Panc1 (cell line): ENCODE data around the gene UPB1.

Experiments
- POLR2AphosphoS5 ChIP-seq: IDR thresholded peaks from 2 replicates; pipeline ENCODE4 v1.6.1; 2012; ENCODE audit warnings: mild to moderate bottlenecking, low read depth, low read length, moderate library complexity
- SIN3A ChIP-seq: IDR thresholded peaks from 2 replicates; pipeline ENCODE4 v1.6.1; 2012; ENCODE audit warnings: low read depth, mild to moderate bottlenecking, low read length, moderate library complexity, borderline replicate concordance; ENCODE audit not compliant: insufficient read depth
- TCF7L2 ChIP-seq: IDR thresholded peaks from 2 replicates; pipeline ENCODE4 v1.6.1; 2011; ENCODE audit warnings: mild to moderate bottlenecking, low read depth, low read length, inconsistent platforms
- TF ChIP-seq, protein P1 (sequence below): fragments of 450-650 bp; IDR thresholded peaks from 2 replicates; pipeline ENCODE4 v1.5.1; 2017; ENCODE audit warnings: mild to moderate bottlenecking
- TF ChIP-seq, protein P2 (sequence below), 2 experiments: IDR thresholded peaks; 2 replicates each; pipeline ENCODE4 v1.6.1; 2011 to 2012; ENCODE audit warnings: low read depth in 2 of 2, control low read depth in 1 of 2, low read length in 1 of 2, mild to moderate bottlenecking in 1 of 2, moderate library complexity in 1 of 2; ENCODE audit not compliant: insufficient read depth in 1 of 2

DNA sequence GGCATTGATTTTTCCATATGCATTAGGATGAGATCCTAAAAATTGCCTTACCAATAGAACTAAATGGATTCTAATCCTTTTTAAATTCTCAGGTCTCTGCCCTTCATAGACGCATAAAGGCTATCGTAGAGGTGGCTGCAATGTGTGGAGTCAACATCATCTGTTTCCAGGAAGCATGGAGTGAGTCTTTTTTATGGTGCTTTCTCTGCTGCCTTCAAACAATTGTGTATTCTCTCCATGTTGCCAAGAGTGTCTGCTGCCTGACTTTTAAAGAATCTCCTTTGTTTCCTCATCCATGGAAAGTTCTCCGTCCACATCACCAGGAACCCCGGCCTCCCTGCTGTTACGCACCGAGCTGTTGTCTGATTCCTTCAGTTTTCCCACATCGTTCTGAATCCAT lies 6.9 kb downstream of the UPB1 start:
- TF ChIP-seq, protein P1, sequence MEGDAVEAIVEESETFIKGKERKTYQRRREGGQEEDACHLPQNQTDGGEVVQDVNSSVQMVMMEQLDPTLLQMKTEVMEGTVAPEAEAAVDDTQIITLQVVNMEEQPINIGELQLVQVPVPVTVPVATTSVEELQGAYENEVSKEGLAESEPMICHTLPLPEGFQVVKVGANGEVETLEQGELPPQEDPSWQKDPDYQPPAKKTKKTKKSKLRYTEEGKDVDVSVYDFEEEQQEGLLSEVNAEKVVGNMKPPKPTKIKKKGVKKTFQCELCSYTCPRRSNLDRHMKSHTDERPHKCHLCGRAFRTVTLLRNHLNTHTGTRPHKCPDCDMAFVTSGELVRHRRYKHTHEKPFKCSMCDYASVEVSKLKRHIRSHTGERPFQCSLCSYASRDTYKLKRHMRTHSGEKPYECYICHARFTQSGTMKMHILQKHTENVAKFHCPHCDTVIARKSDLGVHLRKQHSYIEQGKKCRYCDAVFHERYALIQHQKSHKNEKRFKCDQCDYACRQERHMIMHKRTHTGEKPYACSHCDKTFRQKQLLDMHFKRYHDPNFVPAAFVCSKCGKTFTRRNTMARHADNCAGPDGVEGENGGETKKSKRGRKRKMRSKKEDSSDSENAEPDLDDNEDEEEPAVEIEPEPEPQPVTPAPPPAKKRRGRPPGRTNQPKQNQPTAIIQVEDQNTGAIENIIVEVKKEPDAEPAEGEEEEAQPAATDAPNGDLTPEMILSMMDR, result no peak
- TF ChIP-seq, protein P2, sequence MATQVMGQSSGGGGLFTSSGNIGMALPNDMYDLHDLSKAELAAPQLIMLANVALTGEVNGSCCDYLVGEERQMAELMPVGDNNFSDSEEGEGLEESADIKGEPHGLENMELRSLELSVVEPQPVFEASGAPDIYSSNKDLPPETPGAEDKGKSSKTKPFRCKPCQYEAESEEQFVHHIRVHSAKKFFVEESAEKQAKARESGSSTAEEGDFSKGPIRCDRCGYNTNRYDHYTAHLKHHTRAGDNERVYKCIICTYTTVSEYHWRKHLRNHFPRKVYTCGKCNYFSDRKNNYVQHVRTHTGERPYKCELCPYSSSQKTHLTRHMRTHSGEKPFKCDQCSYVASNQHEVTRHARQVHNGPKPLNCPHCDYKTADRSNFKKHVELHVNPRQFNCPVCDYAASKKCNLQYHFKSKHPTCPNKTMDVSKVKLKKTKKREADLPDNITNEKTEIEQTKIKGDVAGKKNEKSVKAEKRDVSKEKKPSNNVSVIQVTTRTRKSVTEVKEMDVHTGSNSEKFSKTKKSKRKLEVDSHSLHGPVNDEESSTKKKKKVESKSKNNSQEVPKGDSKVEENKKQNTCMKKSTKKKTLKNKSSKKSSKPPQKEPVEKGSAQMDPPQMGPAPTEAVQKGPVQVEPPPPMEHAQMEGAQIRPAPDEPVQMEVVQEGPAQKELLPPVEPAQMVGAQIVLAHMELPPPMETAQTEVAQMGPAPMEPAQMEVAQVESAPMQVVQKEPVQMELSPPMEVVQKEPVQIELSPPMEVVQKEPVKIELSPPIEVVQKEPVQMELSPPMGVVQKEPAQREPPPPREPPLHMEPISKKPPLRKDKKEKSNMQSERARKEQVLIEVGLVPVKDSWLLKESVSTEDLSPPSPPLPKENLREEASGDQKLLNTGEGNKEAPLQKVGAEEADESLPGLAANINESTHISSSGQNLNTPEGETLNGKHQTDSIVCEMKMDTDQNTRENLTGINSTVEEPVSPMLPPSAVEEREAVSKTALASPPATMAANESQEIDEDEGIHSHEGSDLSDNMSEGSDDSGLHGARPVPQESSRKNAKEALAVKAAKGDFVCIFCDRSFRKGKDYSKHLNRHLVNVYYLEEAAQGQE (IDR thresholded peaks at IDR 0.05; ENCODE audit: insufficient read depth in 1 of 2, low read depth in 2 of 2, low read length in 1 of 2), result no peak
- TF ChIP-seq POLR2AphosphoS5, result no peak
- no peak for TF ChIP-seq SIN3A
- TF ChIP-seq TCF7L2, result no peak
